ENCODE measurements around the gene IRX2.

IRX2 gene

GRCh38 chr5:2740051-2740875 is 11.2 kb downstream of the IRX2 start:
- DNase-seq = no peak

- no peak for DNase-seq
Measured at GRCh38 chr5:2739360-2740050, 12.0 kb downstream of the IRX2 start.

GRCh38 chr5:2738700-2739359 is 12.6 kb downstream of the IRX2 start:
- no peak for DNase-seq

- no peak for DNase-seq
Measured at GRCh38 chr5:2738156-2738699, 13.2 kb downstream of the IRX2 start.

- DNase-seq = no peak
Measured at GRCh38 chr5:2737273-2738155, 14.0 kb downstream of the IRX2 start.

- DNase-seq = no peak
Measured at GRCh38 chr5:2736872-2737271, 14.6 kb downstream of the IRX2 start.

- DNase-seq = no peak
Measured at GRCh38 chr5:2735996-2736395, 15.5 kb downstream of the IRX2 start.

GRCh38 chr5:2732850-2733249 is 18.6 kb downstream of the IRX2 start:
- DNase-seq = no peak

- DNase-seq = no peak
Measured at GRCh38 chr5:2732004-2732403, 19.5 kb downstream of the IRX2 start.

GRCh38 chr5:2729189-2729588 is 22.3 kb downstream of the IRX2 start:
- no peak for DNase-seq

- DNase-seq = no peak
Measured at GRCh38 chr5:2727550-2727949, 23.9 kb downstream of the IRX2 start.

- DNase-seq = no peak
Measured at GRCh38 chr5:2725980-2726765, 25.3 kb downstream of the IRX2 start.

- no peak for DNase-seq
Measured at GRCh38 chr5:2724831-2725230, 26.6 kb downstream of the IRX2 start.

- no peak for DNase-seq
Measured at GRCh38 chr5:2724031-2724581, 27.4 kb downstream of the IRX2 start.

GRCh38 chr5:2722901-2723300 is 28.6 kb downstream of the IRX2 start:
- no peak for DNase-seq

GRCh38 chr5:2721385-2722138 is 29.9 kb downstream of the IRX2 start:
- DNase-seq = no peak

- no peak for DNase-seq
Measured at GRCh38 chr5:2719332-2719731, 32.1 kb downstream of the IRX2 start.

- DNase-seq = no peak
Measured at GRCh38 chr5:2718115-2718514, 33.4 kb downstream of the IRX2 start.

- no peak for DNase-seq
Measured at GRCh38 chr5:2715856-2716255, 35.6 kb downstream of the IRX2 start.

GRCh38 chr5:2714805-2715204 is 36.7 kb downstream of the IRX2 start:
- DNase-seq = no peak

- DNase-seq = no peak
Measured at GRCh38 chr5:2714026-2714425, 37.5 kb downstream of the IRX2 start.

Measured in activated CD4-positive, CD25-positive, alpha-beta regulatory T cell (primary cell).